Measurements from ENCODE around the gene DMBT1. TPM values are rescaled to one million over a fixed set of nuclear protein-coding genes. Genes with fewer than 3 reads are reported as not detected.

DMBT1 gene
- total and polyA plus RNA-seq, 8 donors, result 0.21 to 242 (median 1.3) TPM

DNA sequence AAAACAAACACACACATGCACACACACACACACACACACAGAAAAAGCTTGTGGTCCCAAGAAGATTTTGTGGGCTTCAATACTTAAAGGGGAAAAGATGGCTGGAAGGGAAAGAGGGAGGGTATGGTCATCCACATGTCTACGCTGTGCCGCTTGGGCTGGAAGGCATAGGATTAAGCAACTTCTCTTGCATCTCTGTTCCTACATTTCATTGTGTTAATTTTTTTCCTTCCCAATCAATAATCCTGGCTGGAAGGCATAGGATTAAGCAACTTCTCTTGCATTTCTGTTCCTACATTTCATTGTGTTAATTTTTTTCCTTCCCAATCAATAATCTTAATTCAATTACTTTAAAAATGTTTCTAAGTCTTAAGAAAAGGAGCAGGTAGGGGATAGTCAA, 108.5 kb downstream of the DMBT1 start:
- DNase-seq, result no peak
- no peaks in the 10 kb centered on the region for H3K9me3 ChIP-seq
- no peaks in the 10 kb centered on the region for H3K36me3 ChIP-seq
- TF ChIP-seq, protein P1, sequence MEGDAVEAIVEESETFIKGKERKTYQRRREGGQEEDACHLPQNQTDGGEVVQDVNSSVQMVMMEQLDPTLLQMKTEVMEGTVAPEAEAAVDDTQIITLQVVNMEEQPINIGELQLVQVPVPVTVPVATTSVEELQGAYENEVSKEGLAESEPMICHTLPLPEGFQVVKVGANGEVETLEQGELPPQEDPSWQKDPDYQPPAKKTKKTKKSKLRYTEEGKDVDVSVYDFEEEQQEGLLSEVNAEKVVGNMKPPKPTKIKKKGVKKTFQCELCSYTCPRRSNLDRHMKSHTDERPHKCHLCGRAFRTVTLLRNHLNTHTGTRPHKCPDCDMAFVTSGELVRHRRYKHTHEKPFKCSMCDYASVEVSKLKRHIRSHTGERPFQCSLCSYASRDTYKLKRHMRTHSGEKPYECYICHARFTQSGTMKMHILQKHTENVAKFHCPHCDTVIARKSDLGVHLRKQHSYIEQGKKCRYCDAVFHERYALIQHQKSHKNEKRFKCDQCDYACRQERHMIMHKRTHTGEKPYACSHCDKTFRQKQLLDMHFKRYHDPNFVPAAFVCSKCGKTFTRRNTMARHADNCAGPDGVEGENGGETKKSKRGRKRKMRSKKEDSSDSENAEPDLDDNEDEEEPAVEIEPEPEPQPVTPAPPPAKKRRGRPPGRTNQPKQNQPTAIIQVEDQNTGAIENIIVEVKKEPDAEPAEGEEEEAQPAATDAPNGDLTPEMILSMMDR (IDR thresholded peaks at IDR 0.05), result no peak
- no peak overlapping the region for H3K27ac ChIP-seq
- intact Hi-C loops (cut with DNase I), result no loop called here
- H3K4me3 ChIP-seq, result no peak overlapping the region
- no peaks in the 10 kb centered on the region for H3K27me3 ChIP-seq
- ATAC-seq, result no peak
- no peaks in the 10 kb centered on the region for H3K4me1 ChIP-seq

DNA sequence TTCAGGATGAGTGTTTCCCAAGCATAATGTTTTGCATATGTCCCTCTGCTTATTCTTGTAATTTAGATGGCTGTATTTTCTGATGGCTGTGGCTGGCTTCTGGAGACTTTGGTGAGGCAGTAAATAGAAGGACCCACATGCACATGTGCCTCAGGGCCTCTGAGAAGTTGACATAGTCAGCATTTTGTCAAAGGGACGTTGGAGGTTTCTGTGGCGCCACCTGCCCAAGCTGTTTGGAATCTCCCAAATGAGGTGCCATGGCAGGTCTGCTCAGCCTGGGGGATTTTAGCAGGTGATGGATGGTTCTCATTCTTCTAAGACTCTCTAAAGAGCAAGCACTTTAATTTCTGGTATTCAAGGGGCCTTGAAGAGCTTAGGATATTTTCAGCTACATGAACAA, 109.3 kb downstream of the DMBT1 start:
- Histone ChIP-seq H3K9me3 (no peaks in the 10 kb centered on the region), H3K27me3 (no peaks in the 10 kb centered on the region), H3K36me3 (no peaks in the 10 kb centered on the region), H3K4me3 (no peak overlapping the region), H3K27ac (no peak overlapping the region), H3K4me1 (no peaks in the 10 kb centered on the region)
- DNase-seq (no peak), ATAC-seq (no peak)
- TF ChIP-seq, protein P1 (IDR thresholded peaks at IDR 0.05), result no peak
- intact Hi-C loops (cut with DNase I), result no loop called here

DNA sequence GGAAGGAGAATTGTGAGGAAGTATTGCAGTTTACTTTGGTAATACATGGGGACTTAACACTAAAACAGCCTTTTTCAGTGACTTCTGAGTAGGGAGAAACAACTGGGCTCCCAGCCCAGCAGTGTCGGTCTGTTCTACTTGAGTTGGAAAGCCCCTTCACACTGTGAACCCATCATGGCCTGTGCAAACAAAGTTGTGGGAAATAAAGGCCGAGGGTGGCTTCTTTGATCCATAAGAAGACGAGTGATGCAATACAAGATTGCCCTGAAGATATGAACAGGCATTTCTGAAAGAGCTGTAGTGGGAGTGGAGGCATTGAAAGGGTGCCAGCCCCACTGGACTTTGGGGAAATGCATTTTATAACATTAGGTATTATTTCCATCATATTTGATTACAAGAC, 110.8 kb downstream of the DMBT1 start:
- Histone ChIP-seq H3K36me3 (no peaks in the 10 kb centered on the region), H3K4me1 (no peaks in the 10 kb centered on the region), H3K4me3 (no peak overlapping the region), H3K27ac (no peak overlapping the region), H3K27me3 (no peaks in the 10 kb centered on the region), H3K9me3 (no peaks in the 10 kb centered on the region)
- peak; percentile 77 for ATAC-seq
- TF ChIP-seq, protein P1 (IDR thresholded peaks at IDR 0.05), result no peak
- intact Hi-C loops (cut with DNase I), result no loop called here
- peak in 1 of 4 donors; percentile 24 for DNase-seq

DNA sequence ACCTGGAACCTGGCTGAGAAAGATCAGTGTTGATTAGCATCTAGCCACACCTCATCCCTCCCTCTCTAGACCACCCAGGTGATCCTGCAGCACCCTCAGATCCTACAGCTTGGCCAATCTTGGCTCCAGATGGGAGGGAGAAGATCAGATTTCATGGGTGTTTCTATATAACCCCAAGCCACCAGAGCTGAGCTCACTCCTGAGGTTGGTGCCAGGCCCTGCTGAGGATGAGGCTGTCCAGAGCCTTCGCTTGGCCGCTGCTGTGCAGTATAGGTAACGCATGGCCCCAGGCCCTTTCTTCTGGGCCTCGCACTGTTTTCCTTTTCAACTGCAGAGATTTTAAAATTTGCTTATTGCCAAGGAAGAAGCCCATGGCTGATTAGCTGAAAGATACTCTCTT, 112.1 kb downstream of the DMBT1 start:
- Histone ChIP-seq H3K4me3 (no peak overlapping the region), H3K27ac (no peak overlapping the region), H3K27me3 (no peaks in the 10 kb centered on the region), H3K9me3 (no peaks in the 10 kb centered on the region), H3K36me3 (no peaks in the 10 kb centered on the region), H3K4me1 (no peaks in the 10 kb centered on the region)
- ATAC-seq (no peak), DNase-seq (no peak)
- intact Hi-C loops (cut with DNase I), result no loop called here
- TF ChIP-seq, protein P1 (IDR thresholded peaks at IDR 0.05), result no peak

DNA sequence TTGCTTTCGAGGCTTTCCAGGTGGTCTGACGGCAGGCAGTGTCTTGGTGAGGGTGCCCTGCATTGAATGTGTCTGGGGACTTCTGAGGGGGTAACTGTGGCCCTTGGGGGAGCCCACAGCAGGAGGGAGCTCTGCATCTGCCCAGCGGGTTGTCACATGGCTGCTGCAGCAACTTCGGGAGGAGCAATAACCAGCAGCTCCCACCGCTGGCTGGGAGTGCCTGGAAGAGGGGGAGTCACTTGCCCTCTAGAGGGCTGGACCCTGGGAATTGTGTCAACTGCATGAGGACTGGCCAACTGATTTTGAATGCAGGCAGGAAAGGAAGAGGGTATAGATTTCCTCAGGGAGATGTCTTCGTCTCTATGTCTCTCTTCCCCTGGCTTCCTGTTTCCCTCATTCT, 112.7 kb downstream of the DMBT1 start:
- intact Hi-C loops (cut with DNase I), result no loop called here
- ATAC-seq (no peak), DNase-seq (no peak)
- H3K4me1 ChIP-seq, result no peaks in the 10 kb centered on the region
- H3K4me3 ChIP-seq, result no peak overlapping the region
- TF ChIP-seq, protein P1 (IDR thresholded peaks at IDR 0.05), result no peak
- H3K36me3 ChIP-seq, result no peaks in the 10 kb centered on the region
- H3K9me3 ChIP-seq, result no peaks in the 10 kb centered on the region
- no peak overlapping the region for H3K27ac ChIP-seq
- H3K27me3 ChIP-seq, result no peaks in the 10 kb centered on the region

Data from left lung (tissue), 10 donors.